WTC11 (cell line): ENCODE data around the gene HOXC5. TPM values are rescaled to one million over a fixed set of nuclear protein-coding genes. Genes with fewer than 3 reads are reported as not detected.

Experiments
- ATAC-seq: fragments of 200-7000 bp; cut with Tn5 transposase; 2 replicates; pipeline ENCODE4 v1.10.0; 2021; ENCODE audit warnings: mild to moderate bottlenecking, moderate library complexity
- CTCF ChIA-PET: fragments of 300-600 bp; sonication (Branson Sonifier 250); formaldehyde crosslinking; loops from one replicate; lab custom pipeline; 2021; ENCODE audit warnings: antibody characterized with exemption; lab: Charles Lee
- POLR2A ChIA-PET: fragments of 350-600 bp; sonication (Branson Sonifier 250); formaldehyde crosslinking; loops from one replicate; lab custom pipeline; 2021; ENCODE audit warnings: antibody characterized with exemption; lab: Charles Lee
- DNase-seq: peaks from one replicate; pipeline ENCODE4 v3.0.0; 2021; ENCODE audit warnings: low spot score
- H3K27ac Mint-ChIP-seq: 2 replicates; pipeline ENCODE4 v1.8.0; 2021; ENCODE audit warnings: mixed read lengths
- H3K27me3 Mint-ChIP-seq: 2 replicates; pipeline ENCODE4 v1.8.0; 2021; ENCODE audit warnings: low read depth, mild to moderate bottlenecking, moderate library complexity, mixed read lengths
- H3K36me3 Mint-ChIP-seq: 2 replicates; pipeline ENCODE4 v1.8.0; 2021; ENCODE audit warnings: mixed read lengths
- H3K4me1 Mint-ChIP-seq: 2 replicates; pipeline ENCODE4 v1.8.0; 2022; ENCODE audit warnings: mixed read lengths
- H3K4me3 Mint-ChIP-seq: 2 replicates; pipeline ENCODE4 v1.8.0; 2021; ENCODE audit warnings: mild to moderate bottlenecking, moderate library complexity, mixed read lengths
- H3K9me3 Mint-ChIP-seq: 2 replicates; pipeline ENCODE4 v1.8.0; 2021; ENCODE audit warnings: mixed read lengths
- CREB1 ChIP-seq: sonication (generic); formaldehyde crosslinking; IDR thresholded peaks from 2 replicates; pipeline ENCODE4 v1.8.0; 2023; ENCODE audit warnings: mild to moderate bottlenecking, missing genetic modification reagents
- ETV6 ChIP-seq: sonication (generic); formaldehyde crosslinking; IDR thresholded peaks from 2 replicates; pipeline ENCODE4 v1.8.1; 2022; ENCODE audit warnings: mild to moderate bottlenecking, missing genetic modification reagents
- GTF2I ChIP-seq: fragments of 250-450 bp; sonication (Bioruptor Pico); conservative IDR thresholded peaks from 2 replicates; pipeline ENCODE4 v1.4.0; 2021; ENCODE audit warnings: mild to moderate bottlenecking
- HMGA2 ChIP-seq: fragments of 250-450 bp; sonication (Bioruptor Pico); IDR thresholded peaks from 2 replicates; pipeline ENCODE4 v1.4.0; 2021; ENCODE audit warnings: mild to moderate bottlenecking, moderate library complexity
- MXD4 ChIP-seq: fragments of 250-450 bp; sonication (Bioruptor Pico); IDR thresholded peaks from 2 replicates; pipeline ENCODE4 v1.8.0; 2021; ENCODE audit warnings: mild to moderate bottlenecking, moderate library complexity, borderline replicate concordance
- RELA ChIP-seq: sonication (generic); formaldehyde crosslinking; IDR thresholded peaks from 2 replicates; pipeline ENCODE4 v1.8.1; 2022; ENCODE audit warnings: missing genetic modification reagents, mild to moderate bottlenecking, borderline replicate concordance
- TEAD1 ChIP-seq: sonication (generic); formaldehyde crosslinking; IDR thresholded peaks from 2 replicates; pipeline ENCODE4 v1.8.0; 2022; ENCODE audit warnings: mild to moderate bottlenecking, missing genetic modification reagents
- ZNF121 ChIP-seq: sonication (generic); formaldehyde crosslinking; IDR thresholded peaks from 2 replicates; pipeline ENCODE4 v1.8.0; 2023; ENCODE audit warnings: missing genetic modification reagents
- ZNF416 ChIP-seq: fragments of 250-450 bp; sonication (Bioruptor Pico); IDR thresholded peaks from 2 replicates; pipeline ENCODE4 v1.9.0; 2021; ENCODE audit warnings: mild to moderate bottlenecking, inconsistent platforms
- ZNF423 ChIP-seq: fragments of 250-450 bp; sonication (Bioruptor Pico); IDR thresholded peaks from 2 replicates; pipeline ENCODE4 v2.1.2; 2022; ENCODE audit warnings: mild to moderate bottlenecking, moderate library complexity
- total RNA-seq: library from RNA; stranded (reverse); gene quantifications from 3 replicates; pipeline ENCODE4 v1.2.3, GENCODE V29; 2021
- TF ChIP-seq, protein P1 (sequence below): sonication (generic); formaldehyde crosslinking; IDR thresholded peaks from 2 replicates; pipeline ENCODE4 v1.8.0; 2023; ENCODE audit warnings: missing genetic modification reagents, mild to moderate bottlenecking, borderline replicate concordance
- TF ChIP-seq, protein P2 (sequence below): sonication (generic); formaldehyde crosslinking; IDR thresholded peaks from 2 replicates; pipeline ENCODE4 v1.8.1; 2022; ENCODE audit warnings: mild to moderate bottlenecking, moderate library complexity, missing genetic modification reagents
- TF ChIP-seq, protein P3 (sequence below): sonication (generic); formaldehyde crosslinking; IDR thresholded peaks from 2 replicates; pipeline ENCODE4 v1.8.1; 2022; ENCODE audit warnings: low read depth, missing genetic modification reagents, borderline replicate concordance
- TF ChIP-seq, protein P4 (sequence below): fragments of 250-450 bp; sonication (Bioruptor Pico); IDR thresholded peaks from 2 replicates; pipeline ENCODE4 v1.9.0; 2021; ENCODE audit warnings: moderate library complexity, mild to moderate bottlenecking, inconsistent platforms, borderline replicate concordance
- TF ChIP-seq, protein P5 (sequence below): fragments of 250-450 bp; sonication (Bioruptor Pico); IDR thresholded peaks from 2 replicates; pipeline ENCODE4 v1.9.0; 2021; ENCODE audit warnings: mild to moderate bottlenecking
- TF ChIP-seq, protein P6 (sequence below): fragments of 250-450 bp; sonication (Bioruptor Pico); conservative IDR thresholded peaks from 2 replicates; pipeline ENCODE4 v1.9.0; 2021; ENCODE audit warnings: mild to moderate bottlenecking
- TF ChIP-seq, protein P7 (sequence below): sonication (generic); formaldehyde crosslinking; IDR thresholded peaks from 2 replicates; pipeline ENCODE4 v1.8.1; 2023; ENCODE audit warnings: mild to moderate bottlenecking, missing genetic modification reagents

HOXC5 gene
- total RNA-seq, 1 experiment from 2014 or later = not detected

DNA sequence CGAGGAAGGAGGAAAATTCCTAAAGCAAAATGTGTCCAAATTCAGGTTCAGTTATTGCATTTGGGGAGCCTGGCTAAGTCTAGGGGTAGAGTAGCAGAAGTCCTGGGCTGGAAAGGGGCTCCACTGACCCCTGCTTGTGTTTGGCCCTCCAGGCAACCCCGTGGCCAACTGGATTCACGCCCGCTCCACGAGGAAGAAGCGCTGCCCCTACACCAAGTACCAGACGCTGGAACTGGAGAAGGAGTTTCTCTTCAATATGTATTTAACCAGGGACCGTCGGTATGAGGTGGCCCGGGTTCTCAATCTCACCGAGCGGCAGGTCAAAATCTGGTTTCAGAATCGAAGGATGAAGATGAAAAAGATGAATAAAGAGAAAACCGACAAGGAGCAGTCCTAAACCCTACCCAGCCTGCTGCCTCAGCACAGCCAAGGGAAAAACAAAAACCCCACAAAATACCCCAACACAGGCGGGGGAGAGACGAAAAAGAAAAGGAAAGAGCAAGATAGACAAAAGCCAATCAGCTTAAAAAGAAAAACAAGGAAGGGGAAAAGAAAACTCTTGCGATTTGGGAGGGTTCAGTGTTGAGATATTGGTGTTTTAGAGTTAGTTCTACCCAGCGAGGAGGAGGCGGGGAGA lies 30.5 kb upstream of the HOXC5 start:
- Mint-ChIP-seq H3K36me3 (no peaks in the 10 kb centered on the region; the same call in 1 of the 2 replicates), H3K9me3 (no peaks in the 10 kb centered on the region), H3K4me1 (peaks cover 18% of the 10 kb centered on the region), H3K27ac (no peak overlapping the region), H3K4me3 (no peak overlapping the region), H3K27me3 (peaks cover 100% of the 10 kb centered on the region)
- CTCF ChIA-PET = interaction anchor here (1.6 to 10.8 kb wide), 3 partner anchors 17 to 205 kb away, joined by 4 to 107 read pairs (median 43); partner anchors contain the start of gene HOXC10
- TF ChIP-seq ZNF423 (CRISPR knock-in tag) = no peak
- TF ChIP-seq, protein P1, sequence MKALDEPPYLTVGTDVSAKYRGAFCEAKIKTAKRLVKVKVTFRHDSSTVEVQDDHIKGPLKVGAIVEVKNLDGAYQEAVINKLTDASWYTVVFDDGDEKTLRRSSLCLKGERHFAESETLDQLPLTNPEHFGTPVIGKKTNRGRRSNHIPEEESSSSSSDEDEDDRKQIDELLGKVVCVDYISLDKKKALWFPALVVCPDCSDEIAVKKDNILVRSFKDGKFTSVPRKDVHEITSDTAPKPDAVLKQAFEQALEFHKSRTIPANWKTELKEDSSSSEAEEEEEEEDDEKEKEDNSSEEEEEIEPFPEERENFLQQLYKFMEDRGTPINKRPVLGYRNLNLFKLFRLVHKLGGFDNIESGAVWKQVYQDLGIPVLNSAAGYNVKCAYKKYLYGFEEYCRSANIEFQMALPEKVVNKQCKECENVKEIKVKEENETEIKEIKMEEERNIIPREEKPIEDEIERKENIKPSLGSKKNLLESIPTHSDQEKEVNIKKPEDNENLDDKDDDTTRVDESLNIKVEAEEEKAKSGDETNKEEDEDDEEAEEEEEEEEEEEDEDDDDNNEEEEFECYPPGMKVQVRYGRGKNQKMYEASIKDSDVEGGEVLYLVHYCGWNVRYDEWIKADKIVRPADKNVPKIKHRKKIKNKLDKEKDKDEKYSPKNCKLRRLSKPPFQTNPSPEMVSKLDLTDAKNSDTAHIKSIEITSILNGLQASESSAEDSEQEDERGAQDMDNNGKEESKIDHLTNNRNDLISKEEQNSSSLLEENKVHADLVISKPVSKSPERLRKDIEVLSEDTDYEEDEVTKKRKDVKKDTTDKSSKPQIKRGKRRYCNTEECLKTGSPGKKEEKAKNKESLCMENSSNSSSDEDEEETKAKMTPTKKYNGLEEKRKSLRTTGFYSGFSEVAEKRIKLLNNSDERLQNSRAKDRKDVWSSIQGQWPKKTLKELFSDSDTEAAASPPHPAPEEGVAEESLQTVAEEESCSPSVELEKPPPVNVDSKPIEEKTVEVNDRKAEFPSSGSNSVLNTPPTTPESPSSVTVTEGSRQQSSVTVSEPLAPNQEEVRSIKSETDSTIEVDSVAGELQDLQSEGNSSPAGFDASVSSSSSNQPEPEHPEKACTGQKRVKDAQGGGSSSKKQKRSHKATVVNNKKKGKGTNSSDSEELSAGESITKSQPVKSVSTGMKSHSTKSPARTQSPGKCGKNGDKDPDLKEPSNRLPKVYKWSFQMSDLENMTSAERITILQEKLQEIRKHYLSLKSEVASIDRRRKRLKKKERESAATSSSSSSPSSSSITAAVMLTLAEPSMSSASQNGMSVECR (CRISPR knock-in tag) = no peak
- TF ChIP-seq, protein P2, sequence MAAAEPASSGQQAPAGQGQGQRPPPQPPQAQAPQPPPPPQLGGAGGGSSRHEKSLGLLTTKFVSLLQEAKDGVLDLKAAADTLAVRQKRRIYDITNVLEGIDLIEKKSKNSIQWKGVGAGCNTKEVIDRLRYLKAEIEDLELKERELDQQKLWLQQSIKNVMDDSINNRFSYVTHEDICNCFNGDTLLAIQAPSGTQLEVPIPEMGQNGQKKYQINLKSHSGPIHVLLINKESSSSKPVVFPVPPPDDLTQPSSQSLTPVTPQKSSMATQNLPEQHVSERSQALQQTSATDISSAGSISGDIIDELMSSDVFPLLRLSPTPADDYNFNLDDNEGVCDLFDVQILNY (CRISPR knock-in tag) = no peak
- TF ChIP-seq, protein P3, sequence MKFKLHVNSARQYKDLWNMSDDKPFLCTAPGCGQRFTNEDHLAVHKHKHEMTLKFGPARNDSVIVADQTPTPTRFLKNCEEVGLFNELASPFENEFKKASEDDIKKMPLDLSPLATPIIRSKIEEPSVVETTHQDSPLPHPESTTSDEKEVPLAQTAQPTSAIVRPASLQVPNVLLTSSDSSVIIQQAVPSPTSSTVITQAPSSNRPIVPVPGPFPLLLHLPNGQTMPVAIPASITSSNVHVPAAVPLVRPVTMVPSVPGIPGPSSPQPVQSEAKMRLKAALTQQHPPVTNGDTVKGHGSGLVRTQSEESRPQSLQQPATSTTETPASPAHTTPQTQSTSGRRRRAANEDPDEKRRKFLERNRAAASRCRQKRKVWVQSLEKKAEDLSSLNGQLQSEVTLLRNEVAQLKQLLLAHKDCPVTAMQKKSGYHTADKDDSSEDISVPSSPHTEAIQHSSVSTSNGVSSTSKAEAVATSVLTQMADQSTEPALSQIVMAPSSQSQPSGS (CRISPR knock-in tag) = no peak
- TF ChIP-seq, protein P4, sequence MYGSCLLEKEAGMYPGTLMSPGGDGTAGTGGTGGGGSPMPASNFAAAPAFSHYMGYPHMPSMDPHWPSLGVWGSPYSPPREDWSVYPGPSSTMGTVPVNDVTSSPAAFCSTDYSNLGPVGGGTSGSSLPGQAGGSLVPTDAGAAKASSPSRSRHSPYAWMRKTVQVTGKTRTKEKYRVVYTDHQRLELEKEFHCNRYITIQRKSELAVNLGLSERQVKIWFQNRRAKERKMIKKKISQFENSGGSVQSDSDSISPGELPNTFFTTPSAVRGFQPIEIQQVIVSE (CRISPR knock-in tag) = no peak
- TF ChIP-seq, protein P5, sequence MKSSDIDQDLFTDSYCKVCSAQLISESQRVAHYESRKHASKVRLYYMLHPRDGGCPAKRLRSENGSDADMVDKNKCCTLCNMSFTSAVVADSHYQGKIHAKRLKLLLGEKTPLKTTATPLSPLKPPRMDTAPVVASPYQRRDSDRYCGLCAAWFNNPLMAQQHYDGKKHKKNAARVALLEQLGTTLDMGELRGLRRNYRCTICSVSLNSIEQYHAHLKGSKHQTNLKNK (CRISPR knock-in tag) = no peak
- TF ChIP-seq ZNF121 (CRISPR knock-in tag) = no peak
- TF ChIP-seq RELA (CRISPR knock-in tag) = no peak
- TF ChIP-seq ZNF416 (CRISPR knock-in tag) = no peak
- no peak for TF ChIP-seq CREB1 (CRISPR knock-in tag)
- TF ChIP-seq, protein P6, sequence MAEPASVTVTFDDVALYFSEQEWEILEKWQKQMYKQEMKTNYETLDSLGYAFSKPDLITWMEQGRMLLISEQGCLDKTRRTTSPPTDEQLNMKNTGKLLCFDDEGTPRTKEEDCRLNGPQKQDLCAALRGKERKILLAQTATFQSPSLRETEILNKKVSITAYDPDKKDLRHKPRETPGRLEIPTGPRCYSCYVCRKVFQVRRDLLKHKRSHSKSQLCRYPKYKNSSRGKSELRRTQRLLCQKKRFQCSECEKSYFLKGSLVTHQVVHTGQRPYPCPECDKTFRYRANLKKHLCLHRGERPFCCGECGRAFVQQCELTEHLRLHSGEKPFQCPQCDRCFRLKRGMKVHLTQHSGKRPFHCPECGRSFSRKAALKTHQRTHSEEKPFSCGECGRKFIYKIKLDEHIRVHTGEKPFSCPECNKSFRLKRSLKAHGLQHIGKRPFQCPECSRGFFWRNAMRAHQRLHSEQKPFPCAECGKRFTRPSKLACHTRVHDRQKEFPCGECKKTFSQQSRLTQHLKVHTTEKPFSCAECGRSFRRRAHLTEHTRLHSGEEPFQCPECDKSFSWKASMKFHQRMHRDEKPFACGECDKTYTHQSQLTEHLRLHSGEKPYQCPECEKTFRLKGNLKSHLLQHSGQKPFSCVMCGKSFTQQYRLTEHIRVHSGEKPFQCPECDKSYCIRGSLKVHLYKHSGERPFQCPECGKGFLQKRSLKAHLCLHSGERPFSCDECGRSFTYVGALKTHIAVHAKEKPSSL (CRISPR knock-in tag) = no peak
- no peak for TF ChIP-seq HMGA2
- TF ChIP-seq, protein P7, sequence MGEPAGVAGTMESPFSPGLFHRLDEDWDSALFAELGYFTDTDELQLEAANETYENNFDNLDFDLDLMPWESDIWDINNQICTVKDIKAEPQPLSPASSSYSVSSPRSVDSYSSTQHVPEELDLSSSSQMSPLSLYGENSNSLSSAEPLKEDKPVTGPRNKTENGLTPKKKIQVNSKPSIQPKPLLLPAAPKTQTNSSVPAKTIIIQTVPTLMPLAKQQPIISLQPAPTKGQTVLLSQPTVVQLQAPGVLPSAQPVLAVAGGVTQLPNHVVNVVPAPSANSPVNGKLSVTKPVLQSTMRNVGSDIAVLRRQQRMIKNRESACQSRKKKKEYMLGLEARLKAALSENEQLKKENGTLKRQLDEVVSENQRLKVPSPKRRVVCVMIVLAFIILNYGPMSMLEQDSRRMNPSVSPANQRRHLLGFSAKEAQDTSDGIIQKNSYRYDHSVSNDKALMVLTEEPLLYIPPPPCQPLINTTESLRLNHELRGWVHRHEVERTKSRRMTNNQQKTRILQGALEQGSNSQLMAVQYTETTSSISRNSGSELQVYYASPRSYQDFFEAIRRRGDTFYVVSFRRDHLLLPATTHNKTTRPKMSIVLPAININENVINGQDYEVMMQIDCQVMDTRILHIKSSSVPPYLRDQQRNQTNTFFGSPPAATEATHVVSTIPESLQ (CRISPR knock-in tag) = no peak
- TF ChIP-seq MXD4 (CRISPR knock-in tag) = no peak
- no peak for TF ChIP-seq TEAD1 (CRISPR knock-in tag)
- no peak for TF ChIP-seq GTF2I (CRISPR knock-in tag)
- TF ChIP-seq ETV6 (CRISPR knock-in tag) = no peak
- DNase-seq (no peak), ATAC-seq (no peak)
- POLR2A ChIA-PET = no interaction called here
